SKM-1 (cell line): ENCODE measurements around the gene ADAM29.
"Not testable (repeated sequence)": the region's sequence is repeated elsewhere in the genome, so short reads cannot be mapped to it uniquely, and the experiment has no call there.

Source experiments
- DNase-seq: peaks from one replicate; lab custom pipeline; 2025; ENCODE audit not compliant: unreplicated experiment; lab: John Stamatoyannopoulos, UW

The ADAM29 gene

DNA sequence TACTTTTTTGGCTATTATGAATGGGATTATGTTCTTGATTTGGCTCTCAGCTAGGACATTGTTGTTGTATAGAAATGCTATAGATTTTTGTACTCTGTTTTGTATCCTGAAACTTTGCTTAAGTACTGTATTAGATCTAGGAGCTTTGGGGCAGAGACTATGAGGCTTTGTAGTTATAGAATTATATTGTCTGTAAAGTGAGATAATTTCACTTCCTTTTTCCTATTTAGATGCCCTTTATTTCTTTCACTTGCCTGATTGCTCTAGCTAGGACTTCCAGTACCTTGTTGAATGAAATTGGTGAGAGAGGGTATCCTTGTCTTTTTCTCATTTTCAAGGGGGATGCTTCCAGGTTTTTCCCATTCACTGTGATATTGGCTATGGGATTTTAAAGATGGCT lies 28.1 kb downstream of the ADAM29 start:
- DNase-seq: no peak

DNA sequence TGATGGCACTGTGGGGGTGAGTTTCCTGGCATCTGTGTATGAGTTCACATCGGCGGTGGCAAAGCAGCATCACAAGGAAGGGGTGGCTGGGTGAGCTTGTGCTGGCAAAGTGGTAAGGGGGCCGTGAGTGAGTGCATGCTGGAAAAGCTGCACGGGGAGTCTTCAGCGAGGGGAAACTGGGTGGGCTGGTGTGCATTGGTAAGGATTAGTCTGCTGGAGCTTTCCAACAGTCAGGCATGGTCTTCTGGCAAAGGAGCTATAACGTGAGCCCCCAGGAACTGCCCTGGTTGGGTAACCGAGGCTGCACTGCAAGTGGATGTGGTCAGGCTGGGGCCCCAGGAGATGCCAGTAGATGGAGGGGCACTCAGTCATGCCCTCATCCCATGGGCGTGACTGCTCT lies 30.7 kb downstream of the ADAM29 start:
- DNase-seq: no peak

DNA sequence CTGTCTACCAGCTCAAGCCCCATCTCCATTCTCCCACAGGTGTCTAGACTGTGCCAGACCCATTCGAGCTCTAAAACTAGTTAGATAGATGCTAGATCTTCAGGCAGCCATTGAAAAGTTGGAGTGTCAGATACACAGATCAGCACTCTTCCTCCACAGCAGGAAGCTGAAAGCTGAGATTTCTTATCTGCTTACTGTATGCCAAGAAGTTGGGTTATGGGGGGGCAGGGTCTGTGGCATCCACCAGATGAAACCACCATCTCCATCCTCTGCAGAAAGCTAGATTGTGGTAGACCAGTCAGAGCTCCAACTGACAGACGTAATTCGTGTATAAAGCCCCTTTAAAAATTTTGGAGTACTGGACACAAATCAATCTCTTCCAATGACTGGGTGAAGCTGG lies 54.8 kb downstream of the ADAM29 start:
- DNase-seq: no peak

DNA sequence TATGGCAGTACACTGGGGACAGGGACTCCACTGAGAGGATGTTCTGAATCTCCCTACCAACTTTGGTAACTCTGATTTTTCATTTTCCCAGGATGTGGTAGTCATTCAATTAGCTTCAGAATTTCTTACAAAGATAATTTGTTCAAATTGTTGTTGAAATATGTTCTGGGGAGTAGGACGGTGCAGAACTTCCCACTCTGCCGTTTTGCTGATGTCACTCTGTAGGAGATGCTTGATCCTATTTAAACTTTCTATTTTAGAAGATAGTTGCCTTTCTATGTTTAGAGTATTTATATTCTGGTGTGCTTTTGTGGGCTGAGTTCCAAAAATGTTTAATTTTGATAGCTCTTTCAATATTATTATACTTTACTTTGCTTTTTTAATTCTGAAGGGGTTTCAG lies 55.2 kb downstream of the ADAM29 start:
- DNase-seq: no peak

DNA sequence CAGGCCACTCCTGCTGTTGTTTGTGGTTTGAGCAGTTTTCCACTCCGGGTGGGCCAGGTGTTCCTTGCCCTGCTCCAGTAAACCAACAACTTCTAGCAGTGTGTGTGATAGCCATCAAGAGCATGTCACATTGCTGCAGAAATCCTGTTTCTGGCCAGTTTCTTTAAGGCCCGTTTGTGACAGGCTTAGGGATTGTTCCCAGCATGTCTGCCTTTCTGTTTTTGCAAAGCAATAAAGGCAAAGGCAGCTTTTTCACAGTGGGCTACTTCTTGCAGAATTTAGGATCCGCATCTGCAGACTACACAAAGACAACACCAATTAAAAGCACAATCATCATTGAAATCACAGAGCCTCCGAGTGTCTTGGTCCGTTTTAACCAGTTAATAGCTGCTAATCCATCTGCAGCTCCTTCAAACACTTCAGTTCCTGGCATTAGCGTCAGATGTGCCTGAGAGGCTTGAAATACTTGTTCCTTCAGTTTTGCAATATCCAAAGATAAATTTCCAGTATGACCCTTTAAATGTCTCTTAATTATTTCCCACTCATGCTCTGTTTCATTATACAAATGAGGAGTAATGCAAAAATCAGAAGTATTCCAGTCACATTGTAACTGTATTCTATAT lies 65.1 kb downstream of the ADAM29 start:
- no peak for DNase-seq

DNA sequence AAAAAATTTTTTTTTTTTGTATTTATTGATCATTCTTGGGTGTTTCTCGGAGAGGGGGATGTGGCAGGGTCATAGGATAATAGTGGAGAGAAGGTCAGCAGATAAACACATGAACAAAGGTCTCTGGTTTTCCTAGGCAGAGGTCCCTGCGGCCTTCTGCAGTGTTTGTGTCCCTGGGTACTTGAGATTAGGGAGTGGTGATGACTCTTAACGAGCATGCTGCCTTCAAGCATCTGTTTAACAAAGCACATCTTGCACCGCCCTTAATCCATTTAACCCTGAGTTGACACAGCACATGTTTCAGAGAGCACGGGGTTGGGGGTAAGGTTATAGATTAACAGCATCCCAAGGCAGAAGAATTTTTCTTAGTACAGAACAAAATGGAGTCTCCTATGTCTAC lies 65.7 kb downstream of the ADAM29 start:
- not testable (repeated sequence) for DNase-seq

DNA sequence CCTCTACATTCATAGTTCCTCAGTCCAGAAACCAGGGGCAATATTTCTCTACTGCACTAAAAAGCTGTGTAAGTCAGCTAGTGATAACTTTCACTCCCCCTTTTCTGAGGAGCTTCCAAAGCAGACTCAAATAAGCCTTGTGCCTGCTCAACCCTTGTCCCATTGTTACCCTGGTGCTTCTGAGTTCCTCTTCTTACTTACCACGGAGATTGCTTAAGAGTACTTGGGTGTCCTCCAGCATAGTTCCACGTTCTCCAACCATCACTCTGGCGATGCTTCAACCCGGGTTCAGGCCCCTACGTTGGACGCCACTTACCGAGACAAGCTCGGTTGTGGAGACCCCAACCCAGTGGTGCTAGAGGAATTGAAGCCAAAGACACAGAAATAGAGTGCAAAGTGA lies 71.6 kb downstream of the ADAM29 start:
- DNase-seq: peak; percentile 61

DNA sequence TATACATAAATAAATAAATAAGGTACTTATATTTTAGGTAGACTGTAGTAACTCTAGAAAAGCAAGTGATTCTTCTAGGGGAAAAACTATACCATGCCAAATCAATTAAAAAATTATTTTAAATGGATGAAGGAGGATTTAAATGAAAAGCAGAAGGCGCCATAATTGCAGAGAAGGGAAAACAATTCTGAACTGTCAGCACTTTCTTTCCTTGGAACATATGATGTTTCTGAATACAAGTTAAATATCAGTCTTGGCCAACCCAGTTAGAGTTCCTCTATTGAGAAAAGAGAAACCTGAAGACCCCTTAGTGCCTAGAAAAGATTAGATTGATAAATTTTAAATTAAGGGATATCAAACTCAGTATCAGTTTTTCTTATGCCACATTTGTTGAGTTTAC lies 75.8 kb downstream of the ADAM29 start:
- no peak for DNase-seq

DNA sequence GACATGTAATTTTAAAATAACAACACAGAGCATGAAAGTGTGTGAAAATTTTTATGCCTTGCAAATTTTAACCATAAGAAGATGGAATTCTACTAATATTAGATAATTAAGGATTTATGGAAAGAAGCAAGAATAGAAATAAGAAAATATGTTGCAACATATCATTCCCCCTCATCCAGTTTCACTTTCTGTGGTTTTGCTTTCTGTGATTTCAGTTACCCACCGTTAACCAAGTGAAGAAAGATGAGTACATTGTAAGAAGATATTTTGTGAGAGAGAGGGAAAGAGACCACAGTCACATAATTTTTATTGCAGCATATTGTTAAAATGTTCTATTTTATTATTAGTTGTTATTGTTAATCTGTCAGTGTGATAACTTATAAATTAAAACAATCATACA lies 77.9 kb downstream of the ADAM29 start:
- DNase-seq: no peak

DNA sequence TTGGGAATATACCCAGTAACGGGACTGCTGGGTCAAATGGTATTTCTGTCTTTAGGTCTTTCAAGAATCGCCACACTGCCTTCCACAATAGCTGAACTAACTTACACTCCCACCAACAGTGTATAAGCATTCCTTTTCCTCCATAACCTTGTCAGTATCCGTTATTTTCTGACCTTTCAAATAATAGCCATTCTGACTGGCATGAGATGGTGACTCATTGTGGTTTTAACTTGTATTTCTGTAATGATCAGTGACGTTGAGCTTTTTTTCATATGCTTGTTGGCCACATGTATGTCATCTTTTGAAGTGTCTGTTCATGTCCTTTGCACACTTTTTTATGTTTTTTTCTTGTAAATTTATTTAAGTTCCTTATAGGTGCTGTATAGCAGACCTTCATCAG lies 81.2 kb downstream of the ADAM29 start:
- no peak for DNase-seq

DNA sequence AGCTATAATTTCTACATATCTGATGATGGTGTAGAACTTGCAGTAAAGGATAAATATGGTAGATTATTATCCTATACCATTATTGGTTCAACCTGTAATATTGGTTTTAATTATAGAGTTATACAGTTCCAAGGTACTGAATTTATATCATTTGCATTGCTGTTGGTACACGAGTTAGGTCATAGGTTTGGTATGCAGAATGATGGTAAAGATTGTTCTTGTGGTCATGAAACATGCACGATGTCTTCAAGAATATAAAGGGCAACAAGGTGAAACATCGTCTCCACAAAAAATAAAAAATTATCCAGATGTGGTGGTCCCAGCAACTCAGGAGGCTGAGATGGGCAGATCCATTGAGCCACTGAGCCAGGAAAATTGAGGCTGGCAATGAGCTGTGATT lies 99.6 kb downstream of the ADAM29 start:
- no peak for DNase-seq

DNA sequence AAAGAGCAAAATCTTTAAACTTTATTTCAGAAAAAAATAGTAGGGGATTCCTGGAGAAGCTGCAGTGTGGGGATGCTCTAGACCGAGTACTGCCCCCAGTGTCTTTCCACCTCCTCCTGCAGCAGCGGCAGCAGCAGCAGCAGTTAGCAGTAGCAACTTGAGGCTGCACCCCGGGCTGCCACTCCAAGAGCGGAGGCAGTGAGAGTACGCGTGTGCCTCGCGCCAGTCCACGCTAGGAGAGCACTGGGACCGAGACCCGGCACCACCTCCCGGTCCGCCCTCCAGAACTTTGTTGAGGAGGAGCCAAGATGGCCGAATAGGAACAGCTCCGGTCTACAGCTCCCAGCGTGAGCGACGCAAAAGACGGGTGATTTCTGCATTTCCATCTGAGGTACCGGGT lies 101.3 kb downstream of the ADAM29 start:
- not testable (repeated sequence) for DNase-seq
